ENCODE results near the gene ZNF345. TPM values are rescaled to one million over a fixed set of nuclear protein-coding genes. Genes with fewer than 3 reads are reported as not detected.
A peak's percentile ranks its signal among the peaks of the same experiment; 100 is the strongest.

Gene ZNF345
- total and polyA plus RNA-seq, 2 experiments from 2014 or later: 1.7 to 4.6 TPM

- Histone ChIP-seq H3F3A (ENCODE audit: insufficient read depth) (peaks cover 15% of the 10 kb centered on the region), H3K4me1 (ENCODE audit: insufficient read depth) (no peaks in the 10 kb centered on the region), H3K27me3 (replicated peaks; ENCODE audit: insufficient read depth) (no peaks in the 10 kb centered on the region), H3K9me2 (ENCODE audit: insufficient read depth) (no peaks in the 10 kb centered on the region), H3K36me3 (ENCODE audit: low read depth) (peaks cover 64% of the 10 kb centered on the region), H2AFZ (no peak overlapping the region), H3K9me3 (ENCODE audit: low read depth) (peaks cover 30% of the 10 kb centered on the region), H3K79me2 (ENCODE audit: insufficient read depth) (no peaks in the 10 kb centered on the region), H4K20me1 (ENCODE audit: insufficient read depth) (no peaks in the 10 kb centered on the region), H3K4me2 (ENCODE audit: unreplicated experiment) (no peak overlapping the region), H3K9ac (no peak overlapping the region), H3K27ac (no peak overlapping the region), H3K4me3 (no peak overlapping the region)
- in situ Hi-C loops (cut with MboI): no loop called here
- no peak for DNase-seq
- 93 to 96% methylated on average over 10 of the region's 10 CpGs for WGBS, 2 experiments (ENCODE audit: low coverage in 1 of 2, low lambda C conversion rate in 2 of 2, missing lambda C conversion rate in 2 of 2)
- TF ChIP-seq EZH2 (IDR thresholded peaks at IDR 0.05; ENCODE audit: insufficient read depth, poor library complexity, severe bottlenecking) (no peak), EZH2phosphoT487 (IDR thresholded peaks at IDR 0.05; ENCODE audit: insufficient read depth, low read depth) (no peak)
These were observed 26.6 kb downstream of the ZNF345 start for GRCh38 chr19:36876993-36877938.

GRCh38 chr19:36891768-36892357 lies 41.2 kb downstream of the ZNF345 start:
- no peaks in the 10 kb centered on the region for H4K20me1 ChIP-seq (ENCODE audit: insufficient read depth)
- H3K27ac ChIP-seq: no peak overlapping the region
- no peaks in the 10 kb centered on the region for H3K79me2 ChIP-seq (ENCODE audit: insufficient read depth)
- H3K27me3 ChIP-seq (replicated peaks; ENCODE audit: insufficient read depth): no peaks in the 10 kb centered on the region
- peaks cover 87% of the 10 kb centered on the region for H3K36me3 ChIP-seq (ENCODE audit: low read depth)
- H2AFZ ChIP-seq: no peak overlapping the region
- H3K4me2 ChIP-seq (ENCODE audit: unreplicated experiment): no peak overlapping the region
- TF ChIP-seq EZH2phosphoT487 (IDR thresholded peaks at IDR 0.05; ENCODE audit: insufficient read depth, low read depth) (no peak), EZH2 (IDR thresholded peaks at IDR 0.05; ENCODE audit: insufficient read depth, poor library complexity, severe bottlenecking) (no peak)
- peaks cover 14% of the 10 kb centered on the region for H3F3A ChIP-seq (ENCODE audit: insufficient read depth)
- peak; percentile 1 for DNase-seq
- H3K4me1 ChIP-seq (ENCODE audit: insufficient read depth): no peaks in the 10 kb centered on the region
- 0 out of 2 replicates have a peak overlapping the region, but pooled peaks have one; percentile 6 for H3K4me3 ChIP-seq
- H3K9me2 ChIP-seq (ENCODE audit: insufficient read depth): no peaks in the 10 kb centered on the region
- in situ Hi-C loops (cut with MboI): no loop called here
- 94 to 96% methylated on average over 3 of the region's 3 CpGs for WGBS, 2 experiments (ENCODE audit: low coverage in 1 of 2, low lambda C conversion rate in 2 of 2, missing lambda C conversion rate in 2 of 2)
- no peak overlapping the region for H3K9ac ChIP-seq
- peaks cover 60% of the 10 kb centered on the region for H3K9me3 ChIP-seq (ENCODE audit: low read depth)

- no peak overlapping the region for H3K27ac ChIP-seq
- H3K9ac ChIP-seq: no peak overlapping the region
- no peak overlapping the region for H3K4me2 ChIP-seq (ENCODE audit: unreplicated experiment)
- 95 to 97% methylated on average over 2 of the region's 2 CpGs for WGBS, 2 experiments (ENCODE audit: low coverage in 1 of 2, low lambda C conversion rate in 2 of 2, missing lambda C conversion rate in 2 of 2)
- H3K36me3 ChIP-seq (ENCODE audit: low read depth): peaks cover 94% of the 10 kb centered on the region
- DNase-seq: no peak
- in situ Hi-C loops (cut with MboI): no loop called here
- no peaks in the 10 kb centered on the region for H4K20me1 ChIP-seq (ENCODE audit: insufficient read depth)
- H3K79me2 ChIP-seq (ENCODE audit: insufficient read depth): no peaks in the 10 kb centered on the region
- no peak overlapping the region for H3K4me3 ChIP-seq
- peaks cover 14% of the 10 kb centered on the region for H3F3A ChIP-seq (ENCODE audit: insufficient read depth)
- TF ChIP-seq EZH2 (IDR thresholded peaks at IDR 0.05; ENCODE audit: insufficient read depth, poor library complexity, severe bottlenecking) (no peak), EZH2phosphoT487 (IDR thresholded peaks at IDR 0.05; ENCODE audit: insufficient read depth, low read depth) (no peak)
- no peaks in the 10 kb centered on the region for H3K27me3 ChIP-seq (replicated peaks; ENCODE audit: insufficient read depth)
- H3K9me3 ChIP-seq (ENCODE audit: low read depth): peaks cover 45% of the 10 kb centered on the region
- H2AFZ ChIP-seq: no peak overlapping the region
- H3K4me1 ChIP-seq (ENCODE audit: insufficient read depth): no peaks in the 10 kb centered on the region
- no peaks in the 10 kb centered on the region for H3K9me2 ChIP-seq (ENCODE audit: insufficient read depth)
These were observed 44.2 kb downstream of the ZNF345 start for GRCh38 chr19:36894849-36895383.

- peaks cover 20% of the 10 kb centered on the region for H3K9me3 ChIP-seq (ENCODE audit: low read depth)
These were observed 47.7 kb downstream of the ZNF345 start for GRCh38 chr19:36898422-36898821.

More at GRCh38 chr19:36898422-36898821, 47.7 kb downstream of the ZNF345 start:
- Histone ChIP-seq H3F3A (ENCODE audit: insufficient read depth) (no peaks in the 10 kb centered on the region), H3K79me2 (ENCODE audit: insufficient read depth) (no peaks in the 10 kb centered on the region), H3K27me3 (replicated peaks; ENCODE audit: insufficient read depth) (no peaks in the 10 kb centered on the region), H3K4me3 (no peak overlapping the region), H3K27ac (no peak overlapping the region), H3K9ac (no peak overlapping the region), H3K4me2 (ENCODE audit: unreplicated experiment) (no peak overlapping the region), H2AFZ (no peak overlapping the region), H3K9me2 (ENCODE audit: insufficient read depth) (no peaks in the 10 kb centered on the region), H4K20me1 (ENCODE audit: insufficient read depth) (no peaks in the 10 kb centered on the region), H3K36me3 (ENCODE audit: low read depth) (peaks cover 92% of the 10 kb centered on the region), H3K4me1 (ENCODE audit: insufficient read depth) (no peaks in the 10 kb centered on the region)
- no peak for DNase-seq
- 94 to 98% methylated on average over 4 of the region's 4 CpGs for WGBS, 2 experiments (ENCODE audit: low coverage in 1 of 2, low lambda C conversion rate in 2 of 2, missing lambda C conversion rate in 2 of 2)
- TF ChIP-seq EZH2 (IDR thresholded peaks at IDR 0.05; ENCODE audit: insufficient read depth, poor library complexity, severe bottlenecking) (no peak), EZH2phosphoT487 (IDR thresholded peaks at IDR 0.05; ENCODE audit: insufficient read depth, low read depth) (no peak)
- in situ Hi-C loops (cut with MboI): no loop called here
